K562 (cell line): ENCODE results near the gene CCDC78. TPM values are rescaled to one million over a fixed set of nuclear protein-coding genes. Genes with fewer than 3 reads are reported as not detected.

Source experiments
- BHLHE40 ChIP-seq: IDR thresholded peaks from 2 replicates; pipeline ENCODE4 v1.6.1; 2011; ENCODE audit warnings: low read length, improper control_type of control experiment
- CREB3 ChIP-seq: fragments of 450-650 bp; conservative IDR thresholded peaks from 2 replicates; pipeline ENCODE4 v1.6.1; 2016; ENCODE audit warnings: missing genetic modification characterization, low read depth, mild to moderate bottlenecking, missing compliant biosample characterization, moderate library complexity
- CREB3L1 ChIP-seq: fragments of 450-650 bp; IDR thresholded peaks from 2 replicates; pipeline ENCODE4 v1.6.1; 2014; ENCODE audit warnings: low read depth, mild to moderate bottlenecking, moderate library complexity, borderline replicate concordance
- FOXP1 ChIP-seq: sonication (generic); formaldehyde crosslinking; IDR thresholded peaks from 2 replicates; pipeline ENCODE4 v1.8.0; 2022; ENCODE audit warnings: mild to moderate bottlenecking, missing genetic modification reagents
- HMG20A ChIP-seq: fragments of 450-650 bp; formaldehyde crosslinking; conservative IDR thresholded peaks from 2 replicates; pipeline ENCODE4 v1.4.0; 2020; ENCODE audit warnings: mild to moderate bottlenecking, mixed read lengths
- HMG20B ChIP-seq: fragments of 250-450 bp; sonication (Bioruptor Pico); IDR thresholded peaks from 2 replicates; pipeline ENCODE4 v1.5.0; 2021; ENCODE audit warnings: mild to moderate bottlenecking
- HOXB6 ChIP-seq: fragments of 250-450 bp; sonication (Bioruptor Pico); IDR thresholded peaks from 2 replicates; pipeline ENCODE4 v1.5.1; 2022; ENCODE audit warnings: mild to moderate bottlenecking, borderline replicate concordance
- MYNN ChIP-seq, 2 experiments: sonication (generic); formaldehyde crosslinking in 1 of 2; IDR thresholded peaks; 2 replicates each; pipeline versions ENCODE4 v1.5.0 to v1.6.1; 2016 to 2020; ENCODE audit warnings: antibody characterized with exemption in 1 of 2, missing genetic modification reagents in 1 of 2
- NBN ChIP-seq: fragments of 450-650 bp; IDR thresholded peaks from 2 replicates; pipeline ENCODE4 v1.6.1; 2016; ENCODE audit warnings: low read depth, mild to moderate bottlenecking
- POLR2AphosphoS2 ChIP-seq: IDR thresholded peaks from 2 replicates; pipeline ENCODE4 v1.6.1; 2012; ENCODE audit warnings: low read length, improper control_type of control experiment
- RCOR1 ChIP-seq, 2 experiments: IDR thresholded peaks; 2 replicates each; pipeline ENCODE4 v1.6.1; 2012; ENCODE audit warnings: low read depth in 2 of 2, low read length in 2 of 2, borderline replicate concordance in 1 of 2, improper control_type of control experiment in 1 of 2
- TBP ChIP-seq: optimal IDR thresholded peaks from 2 replicates; pipeline ENCODE3; 2011; ENCODE audit warnings: low read depth, low read length, improper control_type of control experiment
- THRB ChIP-seq: fragments of 450-650 bp; formaldehyde crosslinking; conservative IDR thresholded peaks from 2 replicates; pipeline ENCODE4 v1.4.0; 2022; ENCODE audit warnings: mild to moderate bottlenecking, missing genetic modification characterization
- ZNF76 ChIP-seq: fragments of 250-450 bp; sonication (Bioruptor Pico); IDR thresholded peaks from 2 replicates; pipeline ENCODE4 v1.4.0; 2020; ENCODE audit warnings: mild to moderate bottlenecking, moderate library complexity, borderline replicate concordance
- polyA plus RNA-seq, 8 experiments: library from polyadenylated mRNA; depleted of rRNA in 4 of 8; stranded (reverse) in 5 of 8; unstranded in 3 of 8; fragments of >200 nt; fragmentation: Nextera tagmentation in 2 of 8; fragmentation: Illumina TruSeq in 1 of 8; extraction: Ambion mirVana in 2 of 8; extraction: Trizol in 1 of 8; gene quantifications; 2 replicates each; pipeline versions ENCODE4 v1.2.1 to v1.2.3, GENCODE V29; 2011 to 2014; ENCODE audit warnings: inconsistent platforms in 1 of 8, missing spikeins in 1 of 8
- total RNA-seq, 7 experiments: library from RNA; depleted of rRNA in 6 of 7; stranded (reverse); fragments of >200 nt in 6 of 7; fragmentation: Illumina TruSeq in 2 of 7; extraction: Trizol in 2 of 7; gene quantifications; 2 replicates each; pipeline versions ENCODE4 v1.2.1 to v1.2.3, GENCODE V29; 2011 to 2021; ENCODE audit warnings: low replicate concordance in 1 of 7

Gene CCDC78
- total and polyA plus RNA-seq, 9 of the 15 experiments (the other 6 are each of a cell fraction or from before 2014, with no cell fraction given): 0.24 to 17.7 (median 2.9) TPM

- TF ChIP-seq FOXP1 (0 out of 2 replicates have a peak, but pooled peaks have one; percentile 13), TBP (peak; percentile 37), HMG20A (no peak), ZNF76 (CRISPR knock-in tag) (no peak), RCOR1 (IDR thresholded peaks at IDR 0.05; ENCODE audit: borderline replicate concordance in 1 of 2, low read depth in 2 of 2, low read length in 2 of 2) (peak; percentile 42 to 82), MYNN (IDR thresholded peaks at IDR 0.05) (peak; percentile 29; the same call in 1 of the 2 replicates), MYNN (CRISPR knock-in tag; IDR thresholded peaks at IDR 0.05) (no peak), HOXB6 (CRISPR knock-in tag) (no peak), POLR2AphosphoS2 (peak; percentile 89), BHLHE40 (0 out of 2 replicates have a peak, but pooled peaks have one; percentile 0), CREB3 (tag) (no peak), HMG20B (CRISPR knock-in tag) (no peak), CREB3L1 (peak; percentile 52; the same call in 1 of the 2 replicates), THRB (CRISPR knock-in tag) (0 out of 2 replicates have a peak, but pooled peaks have one; percentile 56), NBN (peak; percentile 58; the same call in 1 of the 2 replicates)
Measured at GRCh38 chr16:674968-675883, 51.0 kb downstream of the CCDC78 start, which contains the start of gene RHBDL1 (continued).
